MCF 10A (cell line): Measurements from ENCODE around the gene NUBP2. TPM values are rescaled to one million over a fixed set of nuclear protein-coding genes. Genes with fewer than 3 reads are reported as not detected.

Experiments
- BruUV-seq: library from RNA; stranded (reverse); fragments of 400-500 nt; replicated peaks from 2 replicates; lab custom pipeline; 2021; lab: Mats Ljungman, UMichigan
- CTCF ChIA-PET: fragments of 300-600 bp; sonication (Branson Sonifier 250); formaldehyde crosslinking; extraction: SDS; loops from one replicate; lab custom pipeline; 2021; ENCODE audit warnings: antibody characterized with exemption, inconsistent platforms; lab: Yijun Ruan, JAX
- POLR2A ChIA-PET: fragments of 300-600, 350-650 bp; sonication (Branson Sonifier 250); formaldehyde crosslinking; extraction: SDS; loops from one replicate; lab custom pipeline; 2020; ENCODE audit warnings: antibody characterized with exemption, inconsistent platforms; lab: Yijun Ruan, JAX
- DNase-seq: peaks from one replicate; pipeline ENCODE4 v3.0.0-alpha.2; 2018; ENCODE audit not compliant: unreplicated experiment
- H3K27ac Mint-ChIP-seq: one replicate; pipeline ENCODE4 v1.8.0; 2022; ENCODE audit warnings: mild to moderate bottlenecking, low read depth, mixed read lengths; ENCODE audit not compliant: unreplicated experiment
- H3K27me3 Mint-ChIP-seq: one replicate; pipeline ENCODE4 v1.8.0; 2022; ENCODE audit warnings: mixed read lengths; ENCODE audit not compliant: insufficient read depth, unreplicated experiment
- H3K36me3 Mint-ChIP-seq: one replicate; pipeline ENCODE4 v1.8.0; 2022; ENCODE audit warnings: mild to moderate bottlenecking, moderate library complexity, mixed read lengths; ENCODE audit not compliant: insufficient read depth, unreplicated experiment
- H3K4me1 Mint-ChIP-seq: one replicate; pipeline ENCODE4 v1.8.0; 2022; ENCODE audit warnings: mixed read lengths; ENCODE audit not compliant: insufficient read depth, unreplicated experiment
- H3K4me3 Mint-ChIP-seq: one replicate; pipeline ENCODE4 v1.8.0; 2022; ENCODE audit warnings: mild to moderate bottlenecking, moderate library complexity, mixed read lengths; ENCODE audit not compliant: unreplicated experiment
- H3K9me3 Mint-ChIP-seq: one replicate; pipeline ENCODE4 v1.8.0; 2022; ENCODE audit warnings: mixed read lengths; ENCODE audit not compliant: unreplicated experiment
- intact Hi-C: fragments of 100-400 bp; cut with micrococcal nuclease; formaldehyde crosslinking; loops from 2 replicates; pipeline ENCODE4 v1.14.1; 2022
- total RNA-seq: library from RNA; stranded (reverse); gene quantifications from 2 replicates; pipeline ENCODE4 v1.2.3, GENCODE V29; 2022
- TF ChIP-seq, protein P1 (sequence below): fragments of 200-600 bp; IDR thresholded peaks from one replicate; pipeline ENCODE4 v1.8.0; 2022; ENCODE audit warnings: antibody characterized with exemption, mild to moderate bottlenecking; ENCODE audit not compliant: unreplicated experiment

NUBP2 gene
- total RNA-seq, 1 experiment from 2014 or later = 71.3 TPM

GRCh38 chr16:1828645-1829410 lies 46.1 kb downstream of the NUBP2 start:
- no peak for DNase-seq
- ChIA-PET CTCF (interaction anchor here (0.5 kb wide), 1 partner anchor 465 kb away, joined by 4 read pairs; no protein-coding TSS in a partner anchor), POLR2A (interaction anchor here (1.6 to 6.1 kb wide), 6 partner anchors 8 to 326 kb away, joined by 9 to 58 read pairs (median 22); partner anchors contain the start of genes NUBP2, RPS2, SPSB3 and TRAF7)
- Mint-ChIP-seq H3K9me3 (no peaks in the 10 kb centered on the region), H3K4me1 (peaks cover 11% of the 10 kb centered on the region), H3K27me3 (no peaks in the 10 kb centered on the region), H3K27ac (no peak overlapping the region), H3K36me3 (peaks cover 20% of the 10 kb centered on the region), H3K4me3 (peak overlapping the region; percentile 94)
- TF ChIP-seq, protein P1, sequence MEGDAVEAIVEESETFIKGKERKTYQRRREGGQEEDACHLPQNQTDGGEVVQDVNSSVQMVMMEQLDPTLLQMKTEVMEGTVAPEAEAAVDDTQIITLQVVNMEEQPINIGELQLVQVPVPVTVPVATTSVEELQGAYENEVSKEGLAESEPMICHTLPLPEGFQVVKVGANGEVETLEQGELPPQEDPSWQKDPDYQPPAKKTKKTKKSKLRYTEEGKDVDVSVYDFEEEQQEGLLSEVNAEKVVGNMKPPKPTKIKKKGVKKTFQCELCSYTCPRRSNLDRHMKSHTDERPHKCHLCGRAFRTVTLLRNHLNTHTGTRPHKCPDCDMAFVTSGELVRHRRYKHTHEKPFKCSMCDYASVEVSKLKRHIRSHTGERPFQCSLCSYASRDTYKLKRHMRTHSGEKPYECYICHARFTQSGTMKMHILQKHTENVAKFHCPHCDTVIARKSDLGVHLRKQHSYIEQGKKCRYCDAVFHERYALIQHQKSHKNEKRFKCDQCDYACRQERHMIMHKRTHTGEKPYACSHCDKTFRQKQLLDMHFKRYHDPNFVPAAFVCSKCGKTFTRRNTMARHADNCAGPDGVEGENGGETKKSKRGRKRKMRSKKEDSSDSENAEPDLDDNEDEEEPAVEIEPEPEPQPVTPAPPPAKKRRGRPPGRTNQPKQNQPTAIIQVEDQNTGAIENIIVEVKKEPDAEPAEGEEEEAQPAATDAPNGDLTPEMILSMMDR = no peak
- BruUV-seq = no TSS peak
- intact Hi-C loops = no loop called here

- H3K4me3 Mint-ChIP-seq = no peak overlapping the region
- no TSS peak for BruUV-seq
Observed at GRCh38 chr16:1830213-1830612, 47.5 kb downstream of the NUBP2 start.

GRCh38 chr16:1831186-1832075 lies 48.7 kb downstream of the NUBP2 start:
- no peak overlapping the region for H3K4me3 Mint-ChIP-seq
- H3K27me3 Mint-ChIP-seq = no peaks in the 10 kb centered on the region
- H3K27ac Mint-ChIP-seq = no peak overlapping the region
- DNase-seq = no peak
- no TSS peak for BruUV-seq
- CTCF ChIA-PET = interaction anchor here (0.8 kb wide), 1 partner anchor 98 kb away, joined by 3 read pairs; no protein-coding TSS in a partner anchor
- TF ChIP-seq, protein P1 = no peak
- POLR2A ChIA-PET = interaction anchor here (0.7 kb wide), 1 partner anchor 1174 kb away, joined by 4 read pairs; no protein-coding TSS in a partner anchor
- peaks cover 18% of the 10 kb centered on the region for H3K36me3 Mint-ChIP-seq
- intact Hi-C loops = no loop called here
- no peaks in the 10 kb centered on the region for H3K9me3 Mint-ChIP-seq
- peaks cover 17% of the 10 kb centered on the region for H3K4me1 Mint-ChIP-seq

More at GRCh38 chr16:1830213-1830612, 47.5 kb downstream of the NUBP2 start:
- DNase-seq = no peak
- H3K4me1 Mint-ChIP-seq = peaks cover 17% of the 10 kb centered on the region
- ChIA-PET POLR2A (interaction anchor here (1.6 to 4.2 kb wide), 2 partner anchors 48 to 135 kb away, joined by 9 to 30 read pairs; partner anchors contain the start of genes NUBP2, RPS2 and SPSB3), CTCF (interaction anchor here (0.6 to 0.7 kb wide), 2 partner anchors 33 to 178 kb away, joined by 3 read pairs; no protein-coding TSS in a partner anchor)
- H3K9me3 Mint-ChIP-seq = no peaks in the 10 kb centered on the region
- TF ChIP-seq, protein P1 = no peak
- H3K36me3 Mint-ChIP-seq = peaks cover 18% of the 10 kb centered on the region
- intact Hi-C loops = no loop called here
- no peaks in the 10 kb centered on the region for H3K27me3 Mint-ChIP-seq
- H3K27ac Mint-ChIP-seq = no peak overlapping the region
